ENCODE results near the gene CST7. TPM values are rescaled to one million over a fixed set of nuclear protein-coding genes. Genes with fewer than 3 reads are reported as not detected.

CST7 gene
- total RNA-seq, 1 experiment from 2014 or later, result not detected

- no peaks in the 10 kb centered on the region for H3K4me1 ChIP-seq (ENCODE audit: control insufficient read depth in 1 of 2, insufficient read depth in 2 of 2, low read length in 2 of 2)
- H3K9me2 ChIP-seq (ENCODE audit: insufficient read depth), result no peaks in the 10 kb centered on the region
- no peak for TF ChIP-seq MAX (IDR thresholded peaks at IDR 0.05)
- TF ChIP-seq EZH2 (IDR thresholded peaks at IDR 0.05), result no peak
- no peak for TF ChIP-seq POLR2AphosphoS5 (IDR thresholded peaks at IDR 0.05; ENCODE audit: low read depth, low read length)
- TF ChIP-seq JUND (IDR thresholded peaks at IDR 0.05), result no peak
- TF ChIP-seq CBX3 (IDR thresholded peaks at IDR 0.05; ENCODE audit: low read depth), result no peak
- no peak for TF ChIP-seq SRF (IDR thresholded peaks at IDR 0.05; ENCODE audit: low read depth)
- TF ChIP-seq ZFX (IDR thresholded peaks at IDR 0.05), result no peak
- no peak for TF ChIP-seq SP1 (IDR thresholded peaks at IDR 0.05; ENCODE audit: low read depth)
- no peak for TF ChIP-seq POLR2A (IDR thresholded peaks at IDR 0.05; ENCODE audit: borderline replicate concordance, extremely low read depth, insufficient read depth, insufficient read length)
- TF ChIP-seq EGR1 (IDR thresholded peaks at IDR 0.05; ENCODE audit: low read depth), result no peak
- no peak for TF ChIP-seq ZBTB33 (IDR thresholded peaks at IDR 0.05; ENCODE audit: extremely low read depth, insufficient replicate concordance, low read length)
- TF ChIP-seq SIN3A (IDR thresholded peaks at IDR 0.05; ENCODE audit: low read depth), result no peak
- no peak overlapping the region for H3K9ac ChIP-seq (ENCODE audit: low read length)
- H3K36me3 ChIP-seq (ENCODE audit: control insufficient read depth in 1 of 2, insufficient read depth in 2 of 2, low read length in 2 of 2), result no peaks in the 10 kb centered on the region
- intact Hi-C loops (cut with micrococcal nuclease), result loop anchor here (10.0 kb wide), 1 partner anchor 382 kb away; no protein-coding TSS in a partner anchor
- H2AFZ ChIP-seq (ENCODE audit: low read depth, low read length, poor library complexity, severe bottlenecking), result no peak overlapping the region
- no peaks in the 10 kb centered on the region for H3K79me2 ChIP-seq (ENCODE audit: insufficient read depth, low read length)
- ATAC-seq (no peak), DNase-seq (ENCODE audit: low read depth, low spot score) (no peak)
- H3K27me3 ChIP-seq (ENCODE audit: insufficient read depth, low read length), result peaks cover 13% of the 10 kb centered on the region; the same call in 1 of the 2 replicates
- H3K4me3 ChIP-seq (replicated peaks in 1 of 2; ENCODE audit: low read depth in 1 of 2, low read length in 2 of 2), result no peak overlapping the region
- H3K27ac ChIP-seq (ENCODE audit: low read depth, low read length), result no peak overlapping the region
- ChIA-PET RAD21 (ENCODE audit: low non-redundant PET in 1 of 2, low total read pairs in 2 of 2, uncharacterized antibody in 2 of 2, unreplicated experiment in 2 of 2) (no interaction called here), CTCF (no interaction called here), POLR2A (no interaction called here)
- H3K9me3 ChIP-seq (ENCODE audit: control insufficient read depth in 1 of 2, insufficient read depth in 1 of 2, low read depth in 1 of 2, low read length in 2 of 2), result no peaks in the 10 kb centered on the region
- no TSS peak for BruUV-seq (replicated peaks)
- no peaks in the 10 kb centered on the region for H4K20me1 ChIP-seq (ENCODE audit: insufficient read depth)
- no peak overlapping the region for H3K4me2 ChIP-seq (ENCODE audit: low read length)
Observed at GRCh38 chr20:24916412-24916811, 32.7 kb upstream of the CST7 start.
